ENCODE data around the gene ICAM5.

ICAM5 gene

GRCh38 chr19:10344780-10345179, 55.0 kb downstream of the ICAM5 start:
- DNase-seq (ENCODE audit: low read depth), result no peak

All from amniotic epithelial cell (primary cell).